Measurements from ENCODE around the gene PTGES3. TPM values are rescaled to one million over a fixed set of nuclear protein-coding genes. Genes with fewer than 3 reads are reported as not detected.

Gene PTGES3
- total and polyA plus RNA-seq, 2 experiments from 2014 or later = 334 to 442 TPM

DNA sequence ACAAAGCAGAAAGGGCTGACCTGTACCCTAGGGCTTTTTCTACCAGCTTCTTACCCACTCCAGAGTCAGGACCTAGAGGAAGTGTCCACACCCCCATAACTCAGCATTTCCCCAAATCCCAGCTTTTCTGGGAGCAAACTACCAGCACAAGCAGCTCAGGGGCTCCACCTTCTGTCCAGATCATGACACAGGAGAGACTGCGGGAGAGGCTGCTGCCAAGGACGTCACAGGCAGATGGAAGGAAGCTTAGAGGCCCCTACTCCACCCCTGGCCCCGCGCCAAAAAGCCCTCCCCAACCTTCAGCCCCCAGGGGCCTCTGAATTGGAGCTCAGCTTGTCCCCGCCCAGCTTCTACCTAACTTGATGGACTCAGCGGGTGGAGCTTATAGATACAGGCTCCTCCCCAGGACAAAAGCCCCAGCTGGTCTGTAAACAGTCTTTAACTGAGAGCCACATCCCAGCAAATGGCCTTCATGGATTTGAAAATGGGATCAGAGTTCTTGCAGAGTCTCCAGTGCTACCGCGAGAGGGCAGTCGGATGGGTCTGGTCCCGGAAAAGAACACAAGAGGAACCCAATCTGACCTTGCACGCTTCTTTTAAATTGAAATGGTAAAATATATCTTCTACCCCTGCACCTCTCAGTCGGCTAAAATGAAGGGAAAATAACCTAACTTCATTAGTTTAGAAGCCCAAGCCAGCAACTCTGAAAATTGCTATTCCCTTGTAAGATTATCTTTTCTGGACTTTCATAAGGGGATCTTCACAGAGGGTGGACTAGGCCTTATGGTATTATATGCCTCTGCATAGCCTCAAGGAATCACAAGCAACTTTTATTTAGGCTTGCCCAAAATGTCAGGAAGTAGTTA, 51.2 kb downstream of the PTGES3 start (continued):
- TF ChIP-seq, protein P1, sequence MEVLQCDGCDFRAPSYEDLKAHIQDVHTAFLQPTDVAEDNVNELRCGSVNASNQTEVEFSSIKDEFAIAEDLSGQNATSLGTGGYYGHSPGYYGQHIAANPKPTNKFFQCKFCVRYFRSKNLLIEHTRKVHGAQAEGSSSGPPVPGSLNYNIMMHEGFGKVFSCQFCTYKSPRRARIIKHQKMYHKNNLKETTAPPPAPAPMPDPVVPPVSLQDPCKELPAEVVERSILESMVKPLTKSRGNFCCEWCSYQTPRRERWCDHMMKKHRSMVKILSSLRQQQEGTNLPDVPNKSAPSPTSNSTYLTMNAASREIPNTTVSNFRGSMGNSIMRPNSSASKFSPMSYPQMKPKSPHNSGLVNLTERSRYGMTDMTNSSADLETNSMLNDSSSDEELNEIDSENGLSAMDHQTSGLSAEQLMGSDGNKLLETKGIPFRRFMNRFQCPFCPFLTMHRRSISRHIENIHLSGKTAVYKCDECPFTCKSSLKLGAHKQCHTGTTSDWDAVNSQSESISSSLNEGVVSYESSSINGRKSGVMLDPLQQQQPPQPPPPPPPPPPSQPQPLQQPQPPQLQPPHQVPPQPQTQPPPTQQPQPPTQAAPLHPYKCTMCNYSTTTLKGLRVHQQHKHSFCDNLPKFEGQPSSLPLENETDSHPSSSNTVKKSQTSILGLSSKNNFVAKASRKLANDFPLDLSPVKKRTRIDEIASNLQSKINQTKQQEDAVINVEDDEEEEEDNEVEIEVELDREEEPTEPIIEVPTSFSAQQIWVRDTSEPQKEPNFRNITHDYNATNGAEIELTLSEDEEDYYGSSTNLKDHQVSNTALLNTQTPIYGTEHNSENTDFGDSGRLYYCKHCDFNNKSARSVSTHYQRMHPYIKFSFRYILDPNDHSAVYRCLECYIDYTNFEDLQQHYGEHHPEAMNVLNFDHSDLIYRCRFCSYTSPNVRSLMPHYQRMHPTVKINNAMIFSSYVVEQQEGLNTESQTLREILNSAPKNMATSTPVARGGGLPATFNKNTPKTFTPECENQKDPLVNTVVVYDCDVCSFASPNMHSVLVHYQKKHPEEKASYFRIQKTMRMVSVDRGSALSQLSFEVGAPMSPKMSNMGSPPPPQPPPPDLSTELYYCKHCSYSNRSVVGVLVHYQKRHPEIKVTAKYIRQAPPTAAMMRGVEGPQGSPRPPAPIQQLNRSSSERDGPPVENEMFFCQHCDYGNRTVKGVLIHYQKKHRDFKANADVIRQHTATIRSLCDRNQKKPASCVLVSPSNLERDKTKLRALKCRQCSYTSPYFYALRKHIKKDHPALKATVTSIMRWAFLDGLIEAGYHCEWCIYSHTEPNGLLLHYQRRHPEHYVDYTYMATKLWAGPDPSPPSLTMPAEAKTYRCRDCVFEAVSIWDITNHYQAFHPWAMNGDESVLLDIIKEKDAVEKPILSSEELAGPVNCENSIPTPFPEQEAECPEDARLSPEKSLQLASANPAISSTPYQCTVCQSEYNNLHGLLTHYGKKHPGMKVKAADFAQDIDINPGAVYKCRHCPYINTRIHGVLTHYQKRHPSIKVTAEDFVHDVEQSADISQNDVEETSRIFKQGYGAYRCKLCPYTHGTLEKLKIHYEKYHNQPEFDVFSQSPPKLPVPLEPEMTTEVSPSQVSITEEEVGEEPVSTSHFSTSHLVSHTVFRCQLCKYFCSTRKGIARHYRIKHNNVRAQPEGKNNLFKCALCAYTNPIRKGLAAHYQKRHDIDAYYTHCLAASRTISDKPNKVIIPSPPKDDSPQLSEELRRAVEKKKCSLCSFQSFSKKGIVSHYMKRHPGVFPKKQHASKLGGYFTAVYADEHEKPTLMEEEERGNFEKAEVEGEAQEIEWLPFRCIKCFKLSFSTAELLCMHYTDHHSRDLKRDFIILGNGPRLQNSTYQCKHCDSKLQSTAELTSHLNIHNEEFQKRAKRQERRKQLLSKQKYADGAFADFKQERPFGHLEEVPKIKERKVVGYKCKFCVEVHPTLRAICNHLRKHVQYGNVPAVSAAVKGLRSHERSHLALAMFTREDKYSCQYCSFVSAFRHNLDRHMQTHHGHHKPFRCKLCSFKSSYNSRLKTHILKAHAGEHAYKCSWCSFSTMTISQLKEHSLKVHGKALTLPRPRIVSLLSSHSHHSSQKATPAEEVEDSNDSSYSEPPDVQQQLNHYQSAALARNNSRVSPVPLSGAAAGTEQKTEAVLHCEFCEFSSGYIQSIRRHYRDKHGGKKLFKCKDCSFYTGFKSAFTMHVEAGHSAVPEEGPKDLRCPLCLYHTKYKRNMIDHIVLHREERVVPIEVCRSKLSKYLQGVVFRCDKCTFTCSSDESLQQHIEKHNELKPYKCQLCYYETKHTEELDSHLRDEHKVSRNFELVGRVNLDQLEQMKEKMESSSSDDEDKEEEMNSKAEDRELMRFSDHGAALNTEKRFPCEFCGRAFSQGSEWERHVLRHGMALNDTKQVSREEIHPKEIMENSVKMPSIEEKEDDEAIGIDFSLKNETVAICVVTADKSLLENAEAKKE (CRISPR knock-in tag; IDR thresholded peaks at IDR 0.05) = no peak
- TF ChIP-seq ZNF331 (CRISPR knock-in tag; IDR thresholded peaks at IDR 0.05; ENCODE audit: low read depth) (no peak), STAT1 (IDR thresholded peaks at IDR 0.05; ENCODE audit: unreplicated experiment) (no peak), ZNF114 (CRISPR knock-in tag; IDR thresholded peaks at IDR 0.05) (no peak), EZH2 (IDR thresholded peaks at IDR 0.05; ENCODE audit: low read depth, unreplicated experiment) (no peak)

DNA sequence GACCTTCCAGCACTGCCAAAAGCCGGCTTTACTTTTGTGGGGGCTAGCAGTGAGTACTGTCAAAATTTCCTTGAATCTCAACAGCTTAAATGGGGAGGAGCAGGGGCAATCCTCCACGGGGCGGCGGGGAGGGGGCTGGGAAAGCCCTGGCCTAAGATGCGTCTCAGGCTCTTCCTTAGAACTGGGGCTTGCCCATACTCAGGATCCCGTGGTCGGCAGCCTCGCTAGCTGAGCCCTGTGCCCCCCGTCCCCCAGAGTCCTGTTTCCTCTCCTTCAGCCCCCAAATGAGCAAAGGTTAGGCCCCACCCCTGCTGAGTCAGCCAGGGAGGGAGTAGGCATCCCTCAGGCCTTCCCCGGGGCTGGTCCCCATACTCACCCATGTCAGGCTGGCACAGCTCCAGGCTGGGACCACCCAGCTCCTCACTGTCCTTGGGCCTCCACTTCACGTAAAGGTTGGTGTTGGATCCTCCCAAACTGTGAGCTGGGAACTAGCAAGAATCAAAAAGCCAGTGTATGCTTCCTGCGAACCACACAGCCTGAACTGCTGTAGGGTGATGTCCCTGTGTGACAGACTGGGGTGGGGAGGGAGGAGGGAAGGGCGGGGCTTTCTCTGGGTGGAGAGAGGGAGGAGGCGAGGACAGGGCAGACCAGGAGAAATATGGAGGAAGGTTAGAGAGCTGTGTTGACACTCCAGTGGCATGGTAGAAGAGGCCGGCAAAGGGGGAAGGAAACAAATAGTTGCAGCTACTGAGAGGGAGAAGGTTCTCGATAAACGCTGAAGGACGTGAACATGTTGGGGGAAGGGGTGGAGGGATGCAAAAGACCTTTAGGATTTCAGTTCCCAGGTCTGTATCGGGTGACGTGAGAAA, 52.0 kb downstream of the PTGES3 start:
- no peaks in the 10 kb centered on the region for H3K9me2 ChIP-seq (ENCODE audit: insufficient read depth)
- peak; percentile 27 for TF ChIP-seq POLR2AphosphoS5 (IDR thresholded peaks at IDR 0.05; ENCODE audit: low read depth)
- TF ChIP-seq EZH2 (IDR thresholded peaks at IDR 0.05; ENCODE audit: low read depth, unreplicated experiment) = no peak
- peak overlapping the region; percentile 99 for H3K4me2 ChIP-seq
- peaks cover 5% of the 10 kb centered on the region for H4K20me1 ChIP-seq (replicated peaks; ENCODE audit: insufficient read depth)
- peak overlapping the region; percentile 70 for H3K4me3 ChIP-seq
- Mint-ChIP-seq H3K27ac (peak overlapping the region; percentile 93), H3K36me3 (ENCODE audit: low read depth) (peaks cover 39% of the 10 kb centered on the region), H3K4me1 (peaks cover 54% of the 10 kb centered on the region), H3K4me3 (peak overlapping the region; percentile 99), H3K27me3 (ENCODE audit: insufficient read depth, low read depth, poor library complexity) (peaks cover 26% of the 10 kb centered on the region), H3K9me3 (no peaks in the 10 kb centered on the region; the same call in 2 of the 3 replicates)
- peaks cover 10% of the 10 kb centered on the region for H3K79me2 ChIP-seq (replicated peaks; ENCODE audit: insufficient read depth)
- peak; percentile 81 for DNase-seq (ENCODE audit: low spot score)
- peak overlapping the region; percentile 45 for H3K27ac ChIP-seq (ENCODE audit: low read depth)
- H3K36me3 ChIP-seq (ENCODE audit: insufficient read depth) = peaks cover 32% of the 10 kb centered on the region
- H3F3A ChIP-seq (replicated peaks; ENCODE audit: low read depth) = peaks cover 39% of the 10 kb centered on the region
- peaks cover 32% of the 10 kb centered on the region for H3K4me1 ChIP-seq (ENCODE audit: insufficient read depth)
- H3K27me3 ChIP-seq (ENCODE audit: insufficient read depth) = no peaks in the 10 kb centered on the region
- peak; percentile 47 for ATAC-seq
- no peak overlapping the region for H2AFZ ChIP-seq

Measured in GM23338 (cell line).